OCI-LY7 (cell line): ENCODE results near the gene WIPF2.

Experiments
- CTCF ChIP-seq: fragments of 200-600 bp; sonication (generic); conservative IDR thresholded peaks from 2 replicates; pipeline ENCODE4 v1.5.1; 2014; ENCODE audit warnings: mild to moderate bottlenecking, antibody characterized with exemption, low read length, moderate library complexity, mixed read lengths
- EZH2phosphoT487 ChIP-seq: fragments of 200-600 bp; sonication (generic); IDR thresholded peaks from 2 replicates; pipeline ENCODE4 v1.6.1; 2018; ENCODE audit warnings: low read depth, borderline replicate concordance, mild to moderate bottlenecking, mixed run types, antibody characterized with exemption, low read length, moderate library complexity, mixed read lengths

GRCh38 chr17:40242774-40243173 is 23.7 kb downstream of the WIPF2 start:
- TF ChIP-seq CTCF, result no peak
- no peak for TF ChIP-seq EZH2phosphoT487
